ENCODE results near the gene PPM1M. TPM values are rescaled to one million over a fixed set of nuclear protein-coding genes. Genes with fewer than 3 reads are reported as not detected.

The PPM1M gene
- total RNA-seq, 2 donors from 2014 or later, result 5.7 to 8.1 TPM

DNA sequence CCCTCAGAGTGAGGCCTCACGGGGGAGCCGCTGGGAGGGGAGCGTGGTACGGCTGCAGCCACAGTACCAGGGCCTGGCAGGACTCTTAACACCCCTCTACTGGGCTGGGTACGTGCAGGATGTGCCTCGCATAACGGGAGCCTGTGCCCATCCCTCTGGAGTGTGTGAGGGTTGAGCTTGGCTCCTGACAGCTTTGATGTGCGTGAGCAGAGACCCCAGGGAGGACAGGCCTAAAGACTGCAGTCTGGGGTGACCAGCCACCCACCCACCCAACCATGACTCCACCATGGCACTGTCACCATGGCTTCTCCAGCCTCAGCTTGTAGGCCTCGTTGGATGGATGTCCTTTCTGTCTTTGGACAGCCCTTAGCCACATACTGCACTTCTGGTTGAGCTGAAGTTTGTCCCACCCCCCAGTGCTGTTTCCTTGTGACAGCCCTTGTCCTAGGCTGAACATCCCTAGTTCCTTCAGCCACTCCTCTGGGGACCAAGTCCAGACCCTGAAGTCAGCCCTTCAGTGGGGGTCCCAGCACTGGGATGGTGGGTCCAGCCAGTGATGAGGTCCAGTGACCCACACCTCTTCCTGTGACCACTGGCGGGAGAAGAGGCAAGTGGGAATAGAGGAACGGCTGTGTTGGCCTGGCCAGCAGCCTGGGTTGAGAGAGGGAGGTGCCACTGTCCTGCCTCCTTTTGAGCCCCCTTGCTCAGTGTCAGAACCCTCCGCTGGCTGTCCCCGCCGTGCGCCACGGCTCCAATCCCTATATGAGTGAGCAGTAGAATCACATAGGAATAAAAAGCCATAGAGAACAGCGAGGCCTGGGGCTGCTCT is 48.1 kb downstream of the PPM1M start:
- Histone ChIP-seq H3K27me3 (no peaks in the 10 kb centered on the region), H3K4me3 (no peak overlapping the region), H3K4me1 (peaks cover 0 to 18% of the 10 kb centered on the region in 2 donors), H3K9me3 (no peaks in the 10 kb centered on the region), H3K27ac (no peak overlapping the region), H3K36me3 (peaks cover 17% of the 10 kb centered on the region)
- no peak for DNase-seq (ENCODE audit: low spot score)
- TF ChIP-seq, protein P1, sequence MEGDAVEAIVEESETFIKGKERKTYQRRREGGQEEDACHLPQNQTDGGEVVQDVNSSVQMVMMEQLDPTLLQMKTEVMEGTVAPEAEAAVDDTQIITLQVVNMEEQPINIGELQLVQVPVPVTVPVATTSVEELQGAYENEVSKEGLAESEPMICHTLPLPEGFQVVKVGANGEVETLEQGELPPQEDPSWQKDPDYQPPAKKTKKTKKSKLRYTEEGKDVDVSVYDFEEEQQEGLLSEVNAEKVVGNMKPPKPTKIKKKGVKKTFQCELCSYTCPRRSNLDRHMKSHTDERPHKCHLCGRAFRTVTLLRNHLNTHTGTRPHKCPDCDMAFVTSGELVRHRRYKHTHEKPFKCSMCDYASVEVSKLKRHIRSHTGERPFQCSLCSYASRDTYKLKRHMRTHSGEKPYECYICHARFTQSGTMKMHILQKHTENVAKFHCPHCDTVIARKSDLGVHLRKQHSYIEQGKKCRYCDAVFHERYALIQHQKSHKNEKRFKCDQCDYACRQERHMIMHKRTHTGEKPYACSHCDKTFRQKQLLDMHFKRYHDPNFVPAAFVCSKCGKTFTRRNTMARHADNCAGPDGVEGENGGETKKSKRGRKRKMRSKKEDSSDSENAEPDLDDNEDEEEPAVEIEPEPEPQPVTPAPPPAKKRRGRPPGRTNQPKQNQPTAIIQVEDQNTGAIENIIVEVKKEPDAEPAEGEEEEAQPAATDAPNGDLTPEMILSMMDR (IDR thresholded peaks at IDR 0.05), result no peak

GRCh38 chr3:52294320-52295150 is 49.0 kb downstream of the PPM1M start:
- Histone ChIP-seq H3K27me3 (no peaks in the 10 kb centered on the region), H3K36me3 (peaks cover 17% of the 10 kb centered on the region), H3K9me3 (no peaks in the 10 kb centered on the region), H3K4me1 (peaks cover 0 to 18% of the 10 kb centered on the region in 2 donors), H3K27ac (no peak overlapping the region), H3K4me3 (no peak overlapping the region)
- no peak for DNase-seq (ENCODE audit: low spot score)
- TF ChIP-seq, protein P1 (IDR thresholded peaks at IDR 0.05), result no peak

- peaks cover 17% of the 10 kb centered on the region for H3K36me3 ChIP-seq
- TF ChIP-seq, protein P1 (IDR thresholded peaks at IDR 0.05), result no peak
- H3K4me3 ChIP-seq, result no peak overlapping the region
- H3K27me3 ChIP-seq, result no peaks in the 10 kb centered on the region
- H3K27ac ChIP-seq, result no peak overlapping the region
- peaks cover 0 to 28% of the 10 kb centered on the region in 2 donors for H3K4me1 ChIP-seq
- H3K9me3 ChIP-seq, result no peaks in the 10 kb centered on the region
- DNase-seq (ENCODE audit: low spot score), result no peak
Measured at GRCh38 chr3:52295671-52296208, 50.2 kb downstream of the PPM1M start.

GRCh38 chr3:52297242-52298148 is 51.9 kb downstream of the PPM1M start:
- TF ChIP-seq, protein P1 (IDR thresholded peaks at IDR 0.05), result no peak
- no peak overlapping the region for H3K4me3 ChIP-seq
- H3K27me3 ChIP-seq, result no peaks in the 10 kb centered on the region
- DNase-seq (ENCODE audit: low spot score), result no peak
- no peaks in the 10 kb centered on the region for H3K9me3 ChIP-seq
- H3K27ac ChIP-seq, result no peak overlapping the region
- H3K36me3 ChIP-seq, result peaks cover 7% of the 10 kb centered on the region
- H3K4me1 ChIP-seq, result peaks cover 0 to 28% of the 10 kb centered on the region in 2 donors
